Prostate gland (tissue), 2 donors: Measurements from ENCODE around the gene PER1.

Source experiments
- POLR2A ChIP-seq: fragments of 450-650 bp; IDR thresholded peaks from one replicate; pipeline ENCODE4 v1.6.1; 2016; ENCODE audit warnings: antibody characterized with exemption, mild to moderate bottlenecking
- POLR2AphosphoS5 ChIP-seq: sonication (generic); formaldehyde crosslinking; IDR thresholded peaks from one replicate; pipeline ENCODE4 v1.6.1; 2017; ENCODE audit warnings: antibody characterized with exemption
- TF ChIP-seq, protein P1 (sequence below), 4 experiments: fragments of 200-600 bp in 2 of 4; fragments of 450-650 bp in 2 of 4; sonication (generic) in 2 of 4; IDR thresholded peaks; 1 replicate in 3 of 4; 2 replicates in 1 of 4; pipeline ENCODE4 v1.5.1; 2016 to 2019; ENCODE audit warnings: antibody characterized with exemption in 4 of 4, mild to moderate bottlenecking in 2 of 4, moderate library complexity in 2 of 4

DNA sequence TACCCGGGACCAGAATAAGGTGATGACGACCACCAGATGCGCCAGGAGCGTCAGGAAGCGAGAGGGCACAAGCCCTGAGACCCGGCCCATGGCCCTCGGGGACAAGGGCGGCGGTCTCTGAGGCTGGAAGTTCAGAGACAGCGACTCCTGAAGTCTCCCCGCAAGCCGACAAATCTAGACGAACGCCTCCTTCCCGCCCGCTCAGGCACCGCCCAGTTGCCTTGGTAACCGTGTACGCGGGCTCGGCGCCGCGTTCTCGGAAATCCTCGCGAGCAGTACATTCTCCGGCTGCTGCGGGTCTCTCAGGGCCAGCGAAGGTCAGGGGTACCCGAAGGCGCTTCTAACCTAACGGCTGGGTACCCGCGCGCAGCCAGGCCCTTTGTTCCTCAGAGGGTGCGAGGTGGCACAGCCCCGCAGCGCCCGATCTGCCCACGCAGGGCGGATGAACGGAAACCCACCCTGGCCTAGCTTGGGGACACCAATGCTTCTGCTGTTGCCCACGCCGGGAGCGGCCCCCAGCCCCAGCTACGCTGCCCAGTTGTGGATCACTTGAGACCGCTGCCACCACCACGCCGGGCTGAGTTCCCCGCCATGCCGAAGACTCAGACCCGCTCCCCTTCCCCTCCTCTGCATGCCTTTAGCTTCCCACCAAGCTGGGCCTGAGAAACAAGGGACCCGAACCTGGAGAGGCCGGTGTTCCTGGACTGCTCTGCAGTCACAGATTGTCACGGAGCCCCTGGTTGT is 24.2 kb upstream of the PER1 start, which contains the start of gene TMEM107:
- TF ChIP-seq, protein P1, sequence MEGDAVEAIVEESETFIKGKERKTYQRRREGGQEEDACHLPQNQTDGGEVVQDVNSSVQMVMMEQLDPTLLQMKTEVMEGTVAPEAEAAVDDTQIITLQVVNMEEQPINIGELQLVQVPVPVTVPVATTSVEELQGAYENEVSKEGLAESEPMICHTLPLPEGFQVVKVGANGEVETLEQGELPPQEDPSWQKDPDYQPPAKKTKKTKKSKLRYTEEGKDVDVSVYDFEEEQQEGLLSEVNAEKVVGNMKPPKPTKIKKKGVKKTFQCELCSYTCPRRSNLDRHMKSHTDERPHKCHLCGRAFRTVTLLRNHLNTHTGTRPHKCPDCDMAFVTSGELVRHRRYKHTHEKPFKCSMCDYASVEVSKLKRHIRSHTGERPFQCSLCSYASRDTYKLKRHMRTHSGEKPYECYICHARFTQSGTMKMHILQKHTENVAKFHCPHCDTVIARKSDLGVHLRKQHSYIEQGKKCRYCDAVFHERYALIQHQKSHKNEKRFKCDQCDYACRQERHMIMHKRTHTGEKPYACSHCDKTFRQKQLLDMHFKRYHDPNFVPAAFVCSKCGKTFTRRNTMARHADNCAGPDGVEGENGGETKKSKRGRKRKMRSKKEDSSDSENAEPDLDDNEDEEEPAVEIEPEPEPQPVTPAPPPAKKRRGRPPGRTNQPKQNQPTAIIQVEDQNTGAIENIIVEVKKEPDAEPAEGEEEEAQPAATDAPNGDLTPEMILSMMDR (IDR thresholded peaks at IDR 0.05): peak in 1 of 4 experiments; percentile 15
- peak; percentile 88 for TF ChIP-seq POLR2A
- peak; percentile 81 for TF ChIP-seq POLR2AphosphoS5
